OCI-LY7 (cell line): ENCODE data around the gene HIGD2B. TPM values are rescaled to one million over a fixed set of nuclear protein-coding genes. Genes with fewer than 3 reads are reported as not detected.

Source experiments
- BruUV-seq: library from RNA; stranded (reverse); fragments of 400-500 nt; replicated peaks from 2 replicates; lab custom pipeline; 2021; lab: Mats Ljungman, UMichigan
- CTCF ChIA-PET: fragments of 300-600 bp; sonication (Branson Sonifier 250); formaldehyde crosslinking; loops from one replicate; lab custom pipeline; 2022; ENCODE audit warnings: antibody characterized with exemption; ENCODE audit not compliant: unreplicated experiment; lab: Charles Lee
- POLR2A ChIA-PET: fragments of 300-600 bp; sonication (Branson Sonifier 250); formaldehyde crosslinking; loops from one replicate; lab custom pipeline; 2022; ENCODE audit warnings: antibody characterized with exemption; lab: Charles Lee
- DNase-seq: peaks from one replicate; pipeline ENCODE4 v3.0.0-alpha.2; 2015; ENCODE audit warnings: low spot score
- H2AFZ ChIP-seq: fragments of 200-600 bp; sonication (generic), shearing (Covaris generic); 2 replicates; pipeline ENCODE4 v1.6.1; 2014; ENCODE audit warnings: mild to moderate bottlenecking, antibody characterized with exemption, low read length, moderate library complexity
- H3K27ac ChIP-seq: fragments of 200-600 bp; sonication (generic); 2 replicates; pipeline ENCODE4 v1.5.1; 2014; ENCODE audit warnings: mixed run types, low read depth, mild to moderate bottlenecking, moderate library complexity, low read length, inconsistent platforms; ENCODE audit not compliant: poor library complexity, severe bottlenecking
- H3K36me3 ChIP-seq: fragments of 200-600 bp; sonication (generic); 2 replicates; pipeline ENCODE4 v1.6.1; 2014; ENCODE audit warnings: mild to moderate bottlenecking, antibody characterized with exemption, low read length, moderate library complexity, mixed read lengths; ENCODE audit not compliant: insufficient read depth
- H3K4me1 ChIP-seq: fragments of 200-600 bp; sonication (generic); 2 replicates; pipeline ENCODE4 v1.5.1; 2014; ENCODE audit warnings: mild to moderate bottlenecking, low read length; ENCODE audit not compliant: insufficient read depth, poor library complexity, severe bottlenecking
- H3K4me2 ChIP-seq: fragments of 200-600 bp; sonication (generic); 2 replicates; pipeline ENCODE4 v1.6.1; 2014; ENCODE audit warnings: mild to moderate bottlenecking, low read length
- H3K4me3 ChIP-seq: fragments of 200-600 bp; sonication (generic); 2 replicates; pipeline ENCODE4 v1.5.1; 2014; ENCODE audit warnings: mild to moderate bottlenecking, low read depth, low read length; ENCODE audit not compliant: poor library complexity, severe bottlenecking
- H3K79me2 ChIP-seq: fragments of 200-600 bp; sonication (generic); 2 replicates; pipeline ENCODE4 v1.6.1; 2016; ENCODE audit warnings: low read depth, mild to moderate bottlenecking, low read length, moderate library complexity, mixed read lengths; ENCODE audit not compliant: insufficient read depth
- H3K9me2 ChIP-seq: fragments of 200-600 bp; sonication (generic); 2 replicates; pipeline ENCODE4 v1.6.1; 2016; ENCODE audit warnings: mild to moderate bottlenecking, low read length, mixed read lengths; ENCODE audit not compliant: insufficient read depth
- H3K9me3 ChIP-seq: fragments of 200-600 bp; sonication (generic); 2 replicates; pipeline ENCODE4 v1.6.1; 2014; ENCODE audit warnings: mild to moderate bottlenecking, mixed run types, low read length, mixed read lengths
- H4K20me1 ChIP-seq: fragments of 200-600 bp; sonication (generic); 2 replicates; pipeline ENCODE4 v1.6.1; 2014; ENCODE audit warnings: mild to moderate bottlenecking, antibody characterized with exemption, low read length, moderate library complexity, mixed read lengths; ENCODE audit not compliant: insufficient read depth
- CTCF ChIP-seq: fragments of 200-600 bp; sonication (generic); conservative IDR thresholded peaks from 2 replicates; pipeline ENCODE4 v1.5.1; 2014; ENCODE audit warnings: mild to moderate bottlenecking, antibody characterized with exemption, low read length, moderate library complexity, mixed read lengths
- EZH2phosphoT487 ChIP-seq: fragments of 200-600 bp; sonication (generic); IDR thresholded peaks from 2 replicates; pipeline ENCODE4 v1.6.1; 2018; ENCODE audit warnings: low read depth, borderline replicate concordance, mild to moderate bottlenecking, mixed run types, antibody characterized with exemption, low read length, moderate library complexity, mixed read lengths
- intact Hi-C: fragments of 100-400 bp; cut with micrococcal nuclease; formaldehyde crosslinking; loops from one replicate; pipeline ENCODE4 v1.10.0; 2022; ENCODE audit not compliant: unreplicated experiment
- total RNA-seq, 2 experiments: library from RNA; depleted of rRNA in 1 of 2; stranded (reverse); fragments of >200 nt in 1 of 2; shearing (Covaris generic) in 1 of 2; gene quantifications; 2 replicates each; pipeline ENCODE4 v1.2.3, GENCODE V29; 2014 to 2022

Gene HIGD2B
- total RNA-seq, 2 experiments from 2014 or later = 0.22 TPM; not detected in 1

DNA sequence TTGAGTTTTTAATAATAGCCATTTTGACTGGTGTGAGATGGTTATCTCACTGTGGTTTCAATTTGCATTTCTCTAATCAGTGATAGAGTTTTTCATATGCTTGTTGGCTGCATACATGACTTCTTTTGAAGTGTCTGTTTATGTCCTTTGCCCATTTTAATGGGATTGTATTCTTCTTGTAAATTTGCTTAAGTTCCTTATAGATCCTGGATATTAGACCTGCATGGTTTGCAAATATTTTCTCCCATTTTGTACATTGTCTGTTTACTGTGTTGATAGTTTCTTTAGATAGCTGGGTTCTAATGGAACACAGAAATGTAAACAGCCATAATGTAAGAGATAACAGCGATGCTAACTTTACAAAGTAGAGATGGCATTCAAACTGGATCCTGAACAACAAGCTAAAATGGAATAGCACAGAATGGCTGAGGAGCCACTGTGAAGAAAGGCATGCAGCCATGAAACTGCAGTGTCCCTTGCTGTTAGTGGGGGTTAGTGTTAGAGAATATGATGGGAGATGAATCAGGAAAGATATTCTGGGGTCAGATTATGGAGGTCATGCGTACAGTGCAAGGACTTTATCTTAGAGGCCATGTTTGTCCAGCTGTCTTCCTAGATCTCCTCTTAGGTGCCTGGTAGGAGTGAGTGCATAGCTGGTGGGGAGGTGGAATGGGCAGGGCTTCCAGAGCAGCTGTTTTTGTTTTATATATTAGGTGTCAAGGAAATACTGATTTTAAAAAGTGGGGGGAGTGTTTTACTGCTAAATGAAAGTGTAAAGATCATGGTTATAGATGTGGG, 48.2 kb upstream of the HIGD2B start:
- no peak for DNase-seq
- Histone ChIP-seq H3K27ac (no peak overlapping the region), H3K4me1 (peaks cover 2% of the 10 kb centered on the region), H4K20me1 (no peaks in the 10 kb centered on the region), H2AFZ (no peak overlapping the region), H3K9me3 (no peaks in the 10 kb centered on the region), H3K79me2 (no peaks in the 10 kb centered on the region), H3K36me3 (peaks cover 52% of the 10 kb centered on the region), H3K4me2 (no peak overlapping the region), H3K9me2 (no peaks in the 10 kb centered on the region), H3K4me3 (no peak overlapping the region)
- ChIA-PET POLR2A (interaction anchor here (0.5 to 1.2 kb wide), 4 partner anchors 10 to 380 kb away, joined by 3 to 5 read pairs (median 4); no protein-coding TSS in a partner anchor), CTCF (no interaction called here)
- no TSS peak for BruUV-seq
- intact Hi-C loops = no loop called here
- TF ChIP-seq EZH2phosphoT487 = no peak
- no peak for TF ChIP-seq CTCF

GRCh38 chr15:72732516-72732915, 46.5 kb upstream of the HIGD2B start:
- H3K9me2 ChIP-seq = no peaks in the 10 kb centered on the region
- H4K20me1 ChIP-seq = no peaks in the 10 kb centered on the region
- peak; percentile 35; the same call in 1 of the 2 replicates for TF ChIP-seq CTCF
- TF ChIP-seq EZH2phosphoT487 = no peak
- no peak overlapping the region for H3K27ac ChIP-seq
- peaks cover 35% of the 10 kb centered on the region for H3K36me3 ChIP-seq
- no peaks in the 10 kb centered on the region for H3K9me3 ChIP-seq
- CTCF ChIA-PET = no interaction called here
- H3K4me1 ChIP-seq = no peaks in the 10 kb centered on the region
- POLR2A ChIA-PET = interaction anchor here (0.8 kb wide), 1 partner anchor 977 kb away, joined by 3 read pairs; no protein-coding TSS in a partner anchor
- intact Hi-C loops = no loop called here
- no peak for DNase-seq
- H3K79me2 ChIP-seq = no peaks in the 10 kb centered on the region
- BruUV-seq = no TSS peak
- no peak overlapping the region for H2AFZ ChIP-seq
- no peak overlapping the region for H3K4me2 ChIP-seq
- H3K4me3 ChIP-seq = no peak overlapping the region

GRCh38 chr15:72732086-72732485, 46.1 kb upstream of the HIGD2B start:
- intact Hi-C loops = no loop called here
- no TSS peak for BruUV-seq
- Histone ChIP-seq H4K20me1 (no peaks in the 10 kb centered on the region), H3K4me2 (no peak overlapping the region), H3K4me3 (no peak overlapping the region), H3K27ac (no peak overlapping the region), H3K4me1 (no peaks in the 10 kb centered on the region), H2AFZ (no peak overlapping the region), H3K9me2 (no peaks in the 10 kb centered on the region), H3K79me2 (no peaks in the 10 kb centered on the region), H3K9me3 (no peaks in the 10 kb centered on the region), H3K36me3 (peaks cover 31% of the 10 kb centered on the region)
- DNase-seq = no peak
- ChIA-PET CTCF (no interaction called here), POLR2A (interaction anchor here (0.6 to 0.8 kb wide), 2 partner anchors 14 to 978 kb away, joined by 3 read pairs; no protein-coding TSS in a partner anchor)
- TF ChIP-seq EZH2phosphoT487 = no peak
- no peak for TF ChIP-seq CTCF
